ENCODE measurements around the gene CDC42SE2. TPM values are rescaled to one million over a fixed set of nuclear protein-coding genes. Genes with fewer than 3 reads are reported as not detected.
"Not testable (repeated sequence)": the region's sequence is repeated elsewhere in the genome, so short reads cannot be mapped to it uniquely, and the experiment has no call there.

The CDC42SE2 gene
- total RNA-seq, 6 experiments from 2014 or later, result 14.2 to 18.0 (median 16.4) TPM

DNA sequence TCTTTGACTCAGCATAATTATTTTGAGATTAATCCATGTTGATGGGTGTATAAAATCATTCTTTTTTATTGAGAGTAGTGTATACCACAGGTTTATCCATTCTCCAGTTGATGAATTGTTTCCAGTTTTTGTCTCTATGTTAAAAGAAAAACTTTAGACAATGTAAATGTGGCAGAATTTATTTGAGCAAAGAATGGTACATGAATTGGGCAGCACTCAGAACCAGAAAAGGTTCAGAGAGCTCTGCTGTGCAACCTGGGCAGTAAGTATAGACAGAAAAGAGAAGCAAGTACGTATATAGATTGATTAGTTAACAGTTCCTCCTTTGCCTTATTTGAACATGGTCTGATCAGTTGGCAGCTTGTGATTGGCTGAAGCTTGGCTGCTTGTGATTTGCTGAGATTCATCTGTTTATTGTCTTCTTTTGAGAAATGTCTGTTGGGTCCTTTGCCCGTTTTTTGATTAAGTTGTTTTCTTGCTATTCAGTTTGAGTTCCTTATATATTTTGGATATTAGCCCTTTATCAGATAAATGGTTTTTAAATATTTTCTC lies 41.4 kb downstream of the CDC42SE2 start:
- no peak for DNase-seq
- TF ChIP-seq, protein P1, sequence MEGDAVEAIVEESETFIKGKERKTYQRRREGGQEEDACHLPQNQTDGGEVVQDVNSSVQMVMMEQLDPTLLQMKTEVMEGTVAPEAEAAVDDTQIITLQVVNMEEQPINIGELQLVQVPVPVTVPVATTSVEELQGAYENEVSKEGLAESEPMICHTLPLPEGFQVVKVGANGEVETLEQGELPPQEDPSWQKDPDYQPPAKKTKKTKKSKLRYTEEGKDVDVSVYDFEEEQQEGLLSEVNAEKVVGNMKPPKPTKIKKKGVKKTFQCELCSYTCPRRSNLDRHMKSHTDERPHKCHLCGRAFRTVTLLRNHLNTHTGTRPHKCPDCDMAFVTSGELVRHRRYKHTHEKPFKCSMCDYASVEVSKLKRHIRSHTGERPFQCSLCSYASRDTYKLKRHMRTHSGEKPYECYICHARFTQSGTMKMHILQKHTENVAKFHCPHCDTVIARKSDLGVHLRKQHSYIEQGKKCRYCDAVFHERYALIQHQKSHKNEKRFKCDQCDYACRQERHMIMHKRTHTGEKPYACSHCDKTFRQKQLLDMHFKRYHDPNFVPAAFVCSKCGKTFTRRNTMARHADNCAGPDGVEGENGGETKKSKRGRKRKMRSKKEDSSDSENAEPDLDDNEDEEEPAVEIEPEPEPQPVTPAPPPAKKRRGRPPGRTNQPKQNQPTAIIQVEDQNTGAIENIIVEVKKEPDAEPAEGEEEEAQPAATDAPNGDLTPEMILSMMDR (IDR thresholded peaks at IDR 0.05), result no peak
- Mint-ChIP-seq H3K9me3 (no peaks in the 10 kb centered on the region), H3K4me1 (ENCODE audit: low read depth) (peaks cover 37% of the 10 kb centered on the region), H3K4me3 (no peak overlapping the region), H3K27me3 (ENCODE audit: insufficient read depth) (no peaks in the 10 kb centered on the region; the same call in 1 of the 2 replicates), H3K36me3 (ENCODE audit: low read depth) (peaks cover 11% of the 10 kb centered on the region), H3K27ac (no peak overlapping the region)

DNA sequence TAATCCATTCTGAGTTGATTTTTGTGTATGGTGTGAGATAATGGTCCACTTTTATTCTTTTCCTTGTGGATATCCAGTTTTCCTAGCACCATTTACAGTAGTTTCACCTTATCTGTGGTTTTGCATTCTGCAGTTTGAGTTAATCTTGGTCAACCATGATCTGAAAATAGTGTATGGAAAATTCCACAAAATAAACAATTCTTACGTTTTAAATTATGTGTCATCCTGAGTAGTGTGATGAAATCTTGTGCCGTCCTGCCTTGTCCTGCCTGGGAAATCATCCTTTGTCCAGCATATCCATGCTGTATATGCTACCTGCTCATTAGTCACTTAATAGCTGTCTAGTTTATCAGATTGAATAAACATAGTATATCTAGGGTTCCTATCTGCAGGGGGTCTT lies 42.1 kb downstream of the CDC42SE2 start:
- 0 out of 2 replicates have a peak overlapping the region, but pooled peaks have one; percentile 16 for H3K27ac Mint-ChIP-seq
- no peak for DNase-seq
- TF ChIP-seq, protein P1 (IDR thresholded peaks at IDR 0.05), result no peak
- no peaks in the 10 kb centered on the region for H3K9me3 Mint-ChIP-seq
- no peak overlapping the region for H3K4me3 Mint-ChIP-seq
- H3K36me3 Mint-ChIP-seq (ENCODE audit: low read depth), result peaks cover 11% of the 10 kb centered on the region
- H3K4me1 Mint-ChIP-seq (ENCODE audit: low read depth), result peaks cover 37% of the 10 kb centered on the region
- H3K27me3 Mint-ChIP-seq (ENCODE audit: insufficient read depth), result no peaks in the 10 kb centered on the region; the same call in 1 of the 2 replicates

DNA sequence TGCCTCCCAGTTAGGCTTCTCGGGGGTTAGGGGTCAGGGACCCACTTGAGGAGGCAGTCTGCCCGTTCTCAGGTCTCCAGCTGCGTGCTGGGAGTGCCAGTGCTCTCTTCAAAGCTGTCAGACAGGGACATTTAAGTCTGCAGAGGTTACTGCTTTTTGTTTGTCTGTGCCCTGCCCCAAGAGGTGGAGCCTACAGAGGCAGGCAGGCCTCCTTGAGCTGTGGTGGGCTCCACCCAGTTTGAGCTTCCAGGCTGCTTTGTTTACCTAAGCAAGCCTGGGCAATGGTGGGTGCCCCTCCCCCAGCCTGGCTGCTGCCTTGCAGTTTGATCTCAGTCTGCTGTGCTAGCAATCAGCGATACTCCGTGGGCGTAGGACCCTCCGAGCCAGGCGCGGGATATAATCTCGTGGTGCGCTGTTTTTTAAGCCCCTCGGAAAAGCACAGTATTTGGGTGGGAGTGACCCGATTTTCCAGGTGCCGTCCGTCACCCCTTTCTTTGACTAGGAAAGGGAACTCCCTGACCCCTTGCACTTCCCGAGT lies 48.5 kb downstream of the CDC42SE2 start:
- not testable (repeated sequence) for H3K4me3 Mint-ChIP-seq; DNase-seq; H3K9me3 Mint-ChIP-seq; H3K27me3 Mint-ChIP-seq (ENCODE audit: insufficient read depth); H3K27ac Mint-ChIP-seq; H3K36me3 Mint-ChIP-seq (ENCODE audit: low read depth)
- peaks cover 21% of the 10 kb centered on the region for H3K4me1 Mint-ChIP-seq (ENCODE audit: low read depth)

DNA sequence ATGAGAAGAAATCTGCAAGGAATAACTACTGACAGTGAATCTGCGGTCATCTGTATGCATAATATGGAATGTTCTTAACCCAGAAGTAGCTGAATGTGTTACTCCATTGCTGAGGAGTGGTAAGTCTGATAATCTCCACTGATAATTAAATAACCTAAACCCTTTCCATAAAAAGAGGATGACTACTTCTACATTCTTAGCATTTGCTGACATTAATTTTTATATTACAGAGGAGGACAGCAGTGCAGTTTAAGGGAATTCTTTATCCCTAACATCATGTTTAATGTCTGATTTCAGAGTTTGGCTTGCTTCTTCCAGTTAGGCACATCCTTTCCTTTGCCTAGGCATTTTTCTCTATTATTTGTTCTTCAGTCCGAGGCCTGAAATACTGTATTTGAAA lies 52.2 kb downstream of the CDC42SE2 start:
- Mint-ChIP-seq H3K9me3 (no peaks in the 10 kb centered on the region), H3K36me3 (ENCODE audit: low read depth) (peaks cover 12% of the 10 kb centered on the region), H3K4me1 (ENCODE audit: low read depth) (peaks cover 21% of the 10 kb centered on the region), H3K27ac (no peak overlapping the region), H3K27me3 (ENCODE audit: insufficient read depth) (peaks cover 3% of the 10 kb centered on the region; the same call in 1 of the 2 replicates), H3K4me3 (no peak overlapping the region)
- TF ChIP-seq, protein P1 (IDR thresholded peaks at IDR 0.05), result no peak
- no peak for DNase-seq

DNA sequence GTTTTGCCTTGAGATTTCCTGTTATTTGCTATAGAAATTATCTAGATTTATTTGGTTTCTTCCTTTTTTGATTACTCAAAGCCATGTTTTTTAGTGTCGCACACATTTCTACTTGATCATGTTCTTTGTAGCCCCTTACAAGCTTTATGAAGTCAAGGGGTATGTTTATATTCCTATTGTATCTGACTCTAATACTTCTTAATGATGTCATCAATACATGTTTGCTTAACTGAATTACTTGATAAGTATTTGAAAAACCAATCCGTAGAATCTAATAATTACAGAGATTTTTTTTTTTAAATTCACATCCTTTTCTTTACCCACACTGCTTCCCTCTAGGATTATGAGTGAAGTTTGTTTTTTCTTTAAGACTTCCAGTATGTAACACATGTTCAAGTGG lies 53.0 kb downstream of the CDC42SE2 start:
- peaks cover 3% of the 10 kb centered on the region; the same call in 1 of the 2 replicates for H3K27me3 Mint-ChIP-seq (ENCODE audit: insufficient read depth)
- H3K27ac Mint-ChIP-seq, result no peak overlapping the region
- H3K4me1 Mint-ChIP-seq (ENCODE audit: low read depth), result peaks cover 21% of the 10 kb centered on the region
- peaks cover 18% of the 10 kb centered on the region for H3K36me3 Mint-ChIP-seq (ENCODE audit: low read depth)
- TF ChIP-seq, protein P1 (IDR thresholded peaks at IDR 0.05), result no peak
- no peak for DNase-seq
- no peak overlapping the region for H3K4me3 Mint-ChIP-seq
- H3K9me3 Mint-ChIP-seq, result no peaks in the 10 kb centered on the region

DNA sequence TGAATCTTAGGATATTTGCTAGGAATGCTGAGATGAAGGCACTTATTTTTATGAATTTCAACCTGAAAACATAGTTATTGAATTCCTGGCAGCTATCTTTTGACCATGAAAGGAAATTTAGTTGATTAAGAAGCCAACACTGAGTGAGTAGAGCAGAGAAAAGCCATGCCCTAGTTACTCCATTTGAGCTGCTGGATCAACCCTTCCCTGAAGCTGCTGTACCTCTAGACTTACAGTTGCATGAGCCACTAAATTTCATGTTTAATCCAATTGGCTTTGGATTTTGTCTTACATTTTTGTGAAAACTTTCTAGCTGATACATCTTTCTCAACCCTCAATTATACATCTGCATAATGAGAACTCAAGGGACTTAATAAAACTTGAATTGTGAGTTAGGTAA lies 54.6 kb downstream of the CDC42SE2 start:
- TF ChIP-seq, protein P1 (IDR thresholded peaks at IDR 0.05), result no peak
- Mint-ChIP-seq H3K27ac (no peak overlapping the region), H3K4me1 (ENCODE audit: low read depth) (peaks cover 22% of the 10 kb centered on the region), H3K4me3 (no peak overlapping the region), H3K36me3 (ENCODE audit: low read depth) (peaks cover 18% of the 10 kb centered on the region), H3K27me3 (ENCODE audit: insufficient read depth) (peaks cover 3% of the 10 kb centered on the region; the same call in 1 of the 2 replicates), H3K9me3 (no peaks in the 10 kb centered on the region)
- no peak for DNase-seq

Data from HFFc6 (cell line).